ENCODE measurements around the gene ZNF22.

The ZNF22 gene

GRCh38 chr10:44984671-44985101 lies 16.0 kb upstream of the ZNF22 start:
- no peak for DNase-seq
- Histone ChIP-seq H4K5ac (ENCODE audit: low read length) (no peak overlapping the region), H3K79me2 (ENCODE audit: control insufficient read depth, insufficient read depth, low read length) (no peaks in the 10 kb centered on the region), H2BK5ac (ENCODE audit: low read length) (no peak overlapping the region), H4K8ac (ENCODE audit: low read depth, low read length) (no peak overlapping the region), H3K4ac (ENCODE audit: low read depth, low read length) (no peak overlapping the region), H3K4me2 (ENCODE audit: low read length) (no peak overlapping the region), H3K4me3 (ENCODE audit: low read length) (no peak overlapping the region), H3K36me3 (ENCODE audit: control insufficient read depth, insufficient read depth, low read length) (no peaks in the 10 kb centered on the region), H3K56ac (ENCODE audit: low read length) (no peak overlapping the region), H2BK120ac (ENCODE audit: low read depth, low read length) (no peak overlapping the region), H3K23ac (ENCODE audit: low read length) (no peak overlapping the region), H3K9ac (ENCODE audit: low read length) (no peak overlapping the region), H3K27me3 (ENCODE audit: insufficient read depth, low read length, poor library complexity) (no peaks in the 10 kb centered on the region), H2AK5ac (ENCODE audit: low read length) (no peak overlapping the region), H3K79me1 (ENCODE audit: low read length) (no peaks in the 10 kb centered on the region), H3K4me1 (ENCODE audit: control insufficient read depth, low read depth, low read length) (peaks cover 4% of the 10 kb centered on the region), H3K18ac (ENCODE audit: low read length) (no peak overlapping the region), H2BK15ac (replicated peaks; ENCODE audit: low read depth) (no peak overlapping the region), H3K27ac (ENCODE audit: low read depth, low read length) (no peak overlapping the region)
- WGBS (ENCODE audit: extremely low coverage, insufficient coverage, low lambda C conversion rate), result no CpG with 5 or more reads among the region's 15 CpGs

DNA sequence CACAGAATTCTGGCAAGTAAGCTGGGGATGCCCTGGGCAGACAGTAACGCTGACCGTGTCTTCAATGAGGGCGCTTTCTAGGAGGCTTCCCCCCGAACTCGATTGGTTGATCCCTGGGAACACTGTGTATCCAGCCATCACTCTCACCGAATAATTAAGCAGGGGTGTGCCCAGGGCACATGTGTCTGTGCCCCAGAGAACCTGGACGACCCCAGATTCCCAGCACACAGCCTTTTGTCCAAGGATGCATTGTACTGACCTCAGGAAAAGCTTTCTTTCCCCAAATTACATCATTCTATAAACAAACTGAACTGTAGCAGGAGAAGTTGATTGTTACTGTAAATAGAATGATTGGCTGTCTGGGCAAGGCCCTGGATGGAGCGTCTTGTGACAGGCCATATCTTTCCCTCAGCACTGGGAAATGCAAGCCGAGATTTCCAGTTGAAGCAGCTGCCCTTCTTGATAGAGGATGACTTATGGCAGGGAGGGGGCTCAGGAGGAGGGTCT lies 15.5 kb upstream of the ZNF22 start:
- H2BK15ac ChIP-seq (replicated peaks; ENCODE audit: low read depth), result no peak overlapping the region
- H3K79me2 ChIP-seq (ENCODE audit: control insufficient read depth, insufficient read depth, low read length), result no peaks in the 10 kb centered on the region
- H3K27ac ChIP-seq (ENCODE audit: low read depth, low read length), result no peak overlapping the region
- H4K5ac ChIP-seq (ENCODE audit: low read length), result no peak overlapping the region
- no peak overlapping the region for H3K4ac ChIP-seq (ENCODE audit: low read depth, low read length)
- H3K27me3 ChIP-seq (ENCODE audit: insufficient read depth, low read length, poor library complexity), result no peaks in the 10 kb centered on the region
- peaks cover 4% of the 10 kb centered on the region for H3K4me1 ChIP-seq (ENCODE audit: control insufficient read depth, low read depth, low read length)
- H2AK5ac ChIP-seq (ENCODE audit: low read length), result no peak overlapping the region
- H2BK5ac ChIP-seq (ENCODE audit: low read length), result no peak overlapping the region
- WGBS (ENCODE audit: extremely low coverage, insufficient coverage, low lambda C conversion rate), result no CpG with 5 or more reads among the region's 9 CpGs
- H3K79me1 ChIP-seq (ENCODE audit: low read length), result no peaks in the 10 kb centered on the region
- H3K4me2 ChIP-seq (ENCODE audit: low read length), result no peak overlapping the region
- no peak overlapping the region for H3K4me3 ChIP-seq (ENCODE audit: low read length)
- no peak overlapping the region for H3K18ac ChIP-seq (ENCODE audit: low read length)
- H4K8ac ChIP-seq (ENCODE audit: low read depth, low read length), result no peak overlapping the region
- no peak overlapping the region for H3K23ac ChIP-seq (ENCODE audit: low read length)
- H3K36me3 ChIP-seq (ENCODE audit: control insufficient read depth, insufficient read depth, low read length), result no peaks in the 10 kb centered on the region
- no peak overlapping the region for H3K9ac ChIP-seq (ENCODE audit: low read length)
- DNase-seq, result no peak
- no peak overlapping the region for H2BK120ac ChIP-seq (ENCODE audit: low read depth, low read length)
- no peak overlapping the region for H3K56ac ChIP-seq (ENCODE audit: low read length)

DNA sequence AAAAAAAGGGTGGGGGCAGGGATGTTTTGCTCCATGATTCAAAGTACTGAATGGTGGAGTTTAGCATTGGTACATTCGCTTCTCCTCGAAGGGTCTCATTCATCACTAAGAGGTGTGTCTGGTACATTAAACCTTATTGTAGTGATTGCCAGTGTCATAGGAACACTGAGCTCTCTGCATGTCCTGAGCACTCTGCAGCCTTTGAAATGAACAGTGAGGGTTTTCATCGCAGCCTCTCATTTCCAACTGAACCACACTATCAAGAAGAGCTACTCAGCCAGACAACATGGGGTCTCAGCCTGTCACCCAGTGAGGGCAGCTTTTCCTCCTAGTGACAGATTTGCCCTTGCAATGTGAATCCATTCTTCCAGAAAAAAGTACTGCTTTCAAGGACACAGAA lies 14.5 kb upstream of the ZNF22 start:
- Histone ChIP-seq H3K36me3 (ENCODE audit: control insufficient read depth, insufficient read depth, low read length) (no peaks in the 10 kb centered on the region), H2BK5ac (ENCODE audit: low read length) (no peak overlapping the region), H3K79me1 (ENCODE audit: low read length) (no peaks in the 10 kb centered on the region), H3K27me3 (ENCODE audit: insufficient read depth, low read length, poor library complexity) (no peaks in the 10 kb centered on the region), H3K18ac (ENCODE audit: low read length) (no peak overlapping the region), H3K4ac (ENCODE audit: low read depth, low read length) (no peak overlapping the region), H3K4me2 (ENCODE audit: low read length) (no peak overlapping the region), H2AK5ac (ENCODE audit: low read length) (no peak overlapping the region), H3K79me2 (ENCODE audit: control insufficient read depth, insufficient read depth, low read length) (no peaks in the 10 kb centered on the region), H3K27ac (ENCODE audit: low read depth, low read length) (no peak overlapping the region), H3K23ac (ENCODE audit: low read length) (no peak overlapping the region), H3K56ac (ENCODE audit: low read length) (no peak overlapping the region), H2BK15ac (replicated peaks; ENCODE audit: low read depth) (no peak overlapping the region), H3K4me3 (ENCODE audit: low read length) (no peak overlapping the region), H4K8ac (ENCODE audit: low read depth, low read length) (no peak overlapping the region), H3K9ac (ENCODE audit: low read length) (no peak overlapping the region), H4K5ac (ENCODE audit: low read length) (no peak overlapping the region), H3K4me1 (ENCODE audit: control insufficient read depth, low read depth, low read length) (peaks cover 4% of the 10 kb centered on the region), H2BK120ac (ENCODE audit: low read depth, low read length) (no peak overlapping the region)
- no peak for DNase-seq
- WGBS (ENCODE audit: extremely low coverage, insufficient coverage, low lambda C conversion rate), result no CpG with 5 or more reads among the region's 3 CpGs

DNA sequence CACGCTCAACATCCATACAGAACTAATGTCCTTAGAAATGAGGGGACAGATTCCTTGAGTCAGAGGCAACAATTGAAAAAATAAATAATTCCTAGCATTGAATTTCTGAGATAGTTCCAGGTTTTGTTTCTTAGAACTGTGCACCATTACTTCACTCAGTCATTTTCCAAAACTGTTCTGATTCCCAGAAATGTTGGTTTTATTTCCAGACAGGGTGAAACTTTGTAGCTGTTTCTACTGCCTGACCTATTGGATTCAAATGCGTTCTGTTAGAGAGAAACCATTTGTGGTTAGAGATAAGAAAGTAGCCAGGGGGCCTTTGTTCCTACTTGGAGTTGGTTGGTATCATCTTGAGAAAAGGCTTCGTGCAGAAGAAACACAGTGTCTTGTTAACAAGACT lies 14.1 kb upstream of the ZNF22 start:
- no peak for DNase-seq
- Histone ChIP-seq H3K27me3 (ENCODE audit: insufficient read depth, low read length, poor library complexity) (no peaks in the 10 kb centered on the region), H2AK5ac (ENCODE audit: low read length) (no peak overlapping the region), H3K4ac (ENCODE audit: low read depth, low read length) (no peak overlapping the region), H3K56ac (ENCODE audit: low read length) (no peak overlapping the region), H3K4me2 (ENCODE audit: low read length) (no peak overlapping the region), H3K79me1 (ENCODE audit: low read length) (no peaks in the 10 kb centered on the region), H3K27ac (ENCODE audit: low read depth, low read length) (no peak overlapping the region), H4K8ac (ENCODE audit: low read depth, low read length) (no peak overlapping the region), H4K5ac (ENCODE audit: low read length) (no peak overlapping the region), H3K4me1 (ENCODE audit: control insufficient read depth, low read depth, low read length) (peaks cover 4% of the 10 kb centered on the region), H3K79me2 (ENCODE audit: control insufficient read depth, insufficient read depth, low read length) (no peaks in the 10 kb centered on the region), H3K36me3 (ENCODE audit: control insufficient read depth, insufficient read depth, low read length) (no peaks in the 10 kb centered on the region), H3K4me3 (ENCODE audit: low read length) (no peak overlapping the region), H3K9ac (ENCODE audit: low read length) (no peak overlapping the region), H3K23ac (ENCODE audit: low read length) (no peak overlapping the region), H3K18ac (ENCODE audit: low read length) (no peak overlapping the region), H2BK5ac (ENCODE audit: low read length) (no peak overlapping the region), H2BK120ac (ENCODE audit: low read depth, low read length) (no peak overlapping the region), H2BK15ac (replicated peaks; ENCODE audit: low read depth) (no peak overlapping the region)
- no CpG with 5 or more reads among the region's 3 CpGs for WGBS (ENCODE audit: extremely low coverage, insufficient coverage, low lambda C conversion rate)

- no peak overlapping the region for H3K18ac ChIP-seq (ENCODE audit: low read length)
- no peak overlapping the region for H4K8ac ChIP-seq (ENCODE audit: low read depth, low read length)
- H3K27ac ChIP-seq (ENCODE audit: low read depth, low read length), result no peak overlapping the region
- DNase-seq, result no peak
- H3K9ac ChIP-seq (ENCODE audit: low read length), result no peak overlapping the region
- no peaks in the 10 kb centered on the region for H3K79me1 ChIP-seq (ENCODE audit: low read length)
- H4K5ac ChIP-seq (ENCODE audit: low read length), result no peak overlapping the region
- H2AK5ac ChIP-seq (ENCODE audit: low read length), result no peak overlapping the region
- peaks cover 4% of the 10 kb centered on the region for H3K4me1 ChIP-seq (ENCODE audit: control insufficient read depth, low read depth, low read length)
- no peaks in the 10 kb centered on the region for H3K36me3 ChIP-seq (ENCODE audit: control insufficient read depth, insufficient read depth, low read length)
- WGBS (ENCODE audit: extremely low coverage, insufficient coverage, low lambda C conversion rate), result no CpG with 5 or more reads among the region's 10 CpGs
- H3K4me2 ChIP-seq (ENCODE audit: low read length), result no peak overlapping the region
- no peak overlapping the region for H2BK5ac ChIP-seq (ENCODE audit: low read length)
- H3K4me3 ChIP-seq (ENCODE audit: low read length), result no peak overlapping the region
- no peak overlapping the region for H3K23ac ChIP-seq (ENCODE audit: low read length)
- no peak overlapping the region for H3K56ac ChIP-seq (ENCODE audit: low read length)
- no peaks in the 10 kb centered on the region for H3K27me3 ChIP-seq (ENCODE audit: insufficient read depth, low read length, poor library complexity)
- no peak overlapping the region for H3K4ac ChIP-seq (ENCODE audit: low read depth, low read length)
- H2BK15ac ChIP-seq (replicated peaks; ENCODE audit: low read depth), result no peak overlapping the region
- no peak overlapping the region for H2BK120ac ChIP-seq (ENCODE audit: low read depth, low read length)
- no peaks in the 10 kb centered on the region for H3K79me2 ChIP-seq (ENCODE audit: control insufficient read depth, insufficient read depth, low read length)
These were observed 11.7 kb upstream of the ZNF22 start for GRCh38 chr10:44988957-44989585.
